ENCODE results near the gene RABGAP1L. TPM values are rescaled to one million over a fixed set of nuclear protein-coding genes. Genes with fewer than 3 reads are reported as not detected.
"Not testable (repeated sequence)": the region's sequence is repeated elsewhere in the genome, so short reads cannot be mapped to it uniquely, and the experiment has no call there.

Gene RABGAP1L
- total RNA-seq, 2 donors from 2014 or later = 37.9 to 59.8 TPM

DNA sequence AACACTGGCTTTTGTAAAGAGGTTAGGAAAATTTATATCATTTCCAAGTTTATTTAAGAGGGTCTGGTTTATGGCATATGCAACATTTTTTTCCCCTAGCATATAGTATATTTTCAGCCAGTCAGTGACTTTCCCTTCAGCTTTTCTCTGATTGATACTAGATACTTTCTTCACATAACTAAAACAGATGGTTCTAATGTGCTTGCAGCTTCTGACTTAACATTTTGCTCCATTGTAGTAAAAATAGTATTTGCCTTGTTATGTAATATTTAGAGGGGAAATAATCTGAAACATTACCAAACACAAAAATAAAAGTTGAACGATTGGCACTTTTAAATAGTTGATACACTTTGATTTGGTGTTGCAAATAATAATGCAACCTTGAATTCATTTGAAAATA lies 480.1 kb downstream of the RABGAP1L start:
- Histone ChIP-seq H3K4me3 (no peak overlapping the region), H3K9me3 (no peaks in the 10 kb centered on the region), H3K27ac (no peak overlapping the region), H3K27me3 (replicated peaks; ENCODE audit: insufficient read depth) (no peaks in the 10 kb centered on the region), H3K4me1 (ENCODE audit: control insufficient read depth in 1 of 2, low read depth in 2 of 2) (no peaks in the 10 kb centered on the region), H3K36me3 (peaks cover 2% of the 10 kb centered on the region)
- no peak for ATAC-seq (ENCODE audit: insufficient number of reproducible peaks, low FRiP score, low read depth)
- DNase-seq (ENCODE audit: low spot score) = no peak
- TF ChIP-seq, protein P1, sequence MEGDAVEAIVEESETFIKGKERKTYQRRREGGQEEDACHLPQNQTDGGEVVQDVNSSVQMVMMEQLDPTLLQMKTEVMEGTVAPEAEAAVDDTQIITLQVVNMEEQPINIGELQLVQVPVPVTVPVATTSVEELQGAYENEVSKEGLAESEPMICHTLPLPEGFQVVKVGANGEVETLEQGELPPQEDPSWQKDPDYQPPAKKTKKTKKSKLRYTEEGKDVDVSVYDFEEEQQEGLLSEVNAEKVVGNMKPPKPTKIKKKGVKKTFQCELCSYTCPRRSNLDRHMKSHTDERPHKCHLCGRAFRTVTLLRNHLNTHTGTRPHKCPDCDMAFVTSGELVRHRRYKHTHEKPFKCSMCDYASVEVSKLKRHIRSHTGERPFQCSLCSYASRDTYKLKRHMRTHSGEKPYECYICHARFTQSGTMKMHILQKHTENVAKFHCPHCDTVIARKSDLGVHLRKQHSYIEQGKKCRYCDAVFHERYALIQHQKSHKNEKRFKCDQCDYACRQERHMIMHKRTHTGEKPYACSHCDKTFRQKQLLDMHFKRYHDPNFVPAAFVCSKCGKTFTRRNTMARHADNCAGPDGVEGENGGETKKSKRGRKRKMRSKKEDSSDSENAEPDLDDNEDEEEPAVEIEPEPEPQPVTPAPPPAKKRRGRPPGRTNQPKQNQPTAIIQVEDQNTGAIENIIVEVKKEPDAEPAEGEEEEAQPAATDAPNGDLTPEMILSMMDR (IDR thresholded peaks at IDR 0.05) = no peak

DNA sequence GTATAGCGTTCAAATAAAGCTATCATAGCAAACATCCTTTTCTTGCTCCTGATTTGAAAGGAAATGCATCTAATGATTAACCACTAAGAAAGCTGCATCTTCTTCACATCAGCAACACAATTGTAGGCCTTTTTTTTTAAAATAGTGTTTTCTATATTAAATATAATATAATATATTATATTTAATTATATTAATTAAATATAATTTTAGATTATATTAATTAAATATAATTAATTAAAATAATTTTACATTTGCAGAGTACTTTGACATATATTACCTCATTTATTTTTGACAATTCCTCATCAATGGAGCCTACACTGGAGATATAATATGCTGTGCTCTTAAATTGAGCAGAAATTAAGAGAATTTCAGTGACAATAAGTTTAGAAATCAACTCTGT lies 481.5 kb downstream of the RABGAP1L start:
- no peak overlapping the region for H3K4me3 ChIP-seq
- DNase-seq (ENCODE audit: low spot score) (no peak), ATAC-seq (ENCODE audit: insufficient number of reproducible peaks, low FRiP score, low read depth) (no peak)
- H3K27ac ChIP-seq = no peak overlapping the region
- H3K36me3 ChIP-seq = peaks cover 2% of the 10 kb centered on the region
- H3K27me3 ChIP-seq (replicated peaks; ENCODE audit: insufficient read depth) = no peaks in the 10 kb centered on the region
- no peaks in the 10 kb centered on the region for H3K9me3 ChIP-seq
- H3K4me1 ChIP-seq (ENCODE audit: control insufficient read depth in 1 of 2, low read depth in 2 of 2) = no peaks in the 10 kb centered on the region
- TF ChIP-seq, protein P1 (IDR thresholded peaks at IDR 0.05) = no peak

DNA sequence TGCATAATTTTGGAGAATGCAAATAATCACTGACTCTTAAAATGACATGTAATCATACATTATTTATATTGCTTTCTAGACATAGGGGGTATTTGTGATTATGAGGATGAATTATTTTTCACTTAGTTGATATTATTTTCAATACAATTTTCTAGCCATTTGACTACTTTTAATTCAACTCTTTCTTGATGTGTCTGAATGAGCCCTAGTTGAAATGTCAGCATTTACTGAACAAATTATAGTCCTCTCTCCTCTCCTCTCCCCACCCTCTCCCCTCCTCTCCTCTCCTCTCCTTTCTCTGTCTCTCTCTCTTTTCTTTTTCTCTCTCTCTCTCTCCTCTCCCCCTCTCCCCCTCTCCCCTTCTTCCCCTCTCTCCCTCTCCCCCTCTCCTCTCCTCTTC lies 483.1 kb downstream of the RABGAP1L start:
- H3K4me1 ChIP-seq (ENCODE audit: control insufficient read depth in 1 of 2, low read depth in 2 of 2) = no peaks in the 10 kb centered on the region
- no peak overlapping the region for H3K27ac ChIP-seq
- H3K27me3 ChIP-seq (replicated peaks; ENCODE audit: insufficient read depth) = no peaks in the 10 kb centered on the region
- TF ChIP-seq, protein P1 (IDR thresholded peaks at IDR 0.05) = no peak
- no peak for ATAC-seq (ENCODE audit: insufficient number of reproducible peaks, low FRiP score, low read depth)
- H3K4me3 ChIP-seq = no peak overlapping the region
- DNase-seq (ENCODE audit: low spot score) = no peak
- peaks cover 2% of the 10 kb centered on the region for H3K36me3 ChIP-seq
- H3K9me3 ChIP-seq = peaks cover 6% of the 10 kb centered on the region

DNA sequence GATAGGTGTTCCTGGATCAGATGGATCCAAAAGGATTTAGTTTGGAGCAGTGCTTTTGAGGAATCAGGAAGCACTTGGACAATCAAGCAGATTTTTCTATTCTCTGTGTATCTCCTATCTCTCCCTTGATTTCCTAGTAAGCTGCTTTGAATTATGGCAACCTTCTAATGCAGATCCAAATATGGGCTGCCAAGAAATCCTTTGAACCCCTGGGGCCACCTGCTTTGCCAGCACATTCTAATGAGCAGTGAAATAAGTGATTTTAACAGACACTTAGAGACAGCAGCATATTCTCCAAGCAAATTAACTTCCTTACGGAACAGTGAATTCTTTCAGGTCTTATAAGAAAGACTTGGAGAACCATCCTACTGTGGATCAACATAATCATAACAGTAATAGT lies 483.9 kb downstream of the RABGAP1L start:
- no peak overlapping the region for H3K4me3 ChIP-seq
- TF ChIP-seq, protein P1 (IDR thresholded peaks at IDR 0.05) = no peak
- peaks cover 6% of the 10 kb centered on the region for H3K9me3 ChIP-seq
- H3K36me3 ChIP-seq = peaks cover under 1% of the 10 kb centered on the region
- DNase-seq (ENCODE audit: low spot score) (no peak), ATAC-seq (ENCODE audit: insufficient number of reproducible peaks, low FRiP score, low read depth) (no peak)
- no peaks in the 10 kb centered on the region for H3K4me1 ChIP-seq (ENCODE audit: control insufficient read depth in 1 of 2, low read depth in 2 of 2)
- no peak overlapping the region for H3K27ac ChIP-seq
- H3K27me3 ChIP-seq (replicated peaks; ENCODE audit: insufficient read depth) = no peaks in the 10 kb centered on the region

DNA sequence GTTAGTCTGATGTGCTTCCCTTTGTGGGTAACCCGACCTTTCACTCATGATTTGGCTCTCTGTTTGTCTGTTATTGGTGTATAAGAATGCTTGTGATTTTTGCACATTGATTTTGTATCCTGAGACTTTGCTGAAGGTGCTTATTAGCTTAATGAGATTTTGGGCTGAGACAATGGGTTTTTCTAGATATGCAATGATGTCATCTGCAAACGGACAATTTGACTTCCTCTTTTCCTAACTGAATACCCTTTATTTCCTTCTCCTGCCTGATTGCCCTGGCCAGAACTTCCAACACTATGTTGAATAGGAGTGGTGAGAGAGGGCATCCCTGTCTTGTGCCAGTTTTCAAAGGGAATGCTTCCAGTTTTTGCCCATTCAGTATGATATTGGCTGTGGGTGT lies 490.3 kb downstream of the RABGAP1L start:
- DNase-seq (ENCODE audit: low spot score); H3K4me3 ChIP-seq; H3K4me1 ChIP-seq (ENCODE audit: control insufficient read depth in 1 of 2, low read depth in 2 of 2); ATAC-seq (ENCODE audit: insufficient number of reproducible peaks, low FRiP score, low read depth); H3K27ac ChIP-seq; H3K27me3 ChIP-seq (replicated peaks; ENCODE audit: insufficient read depth); H3K36me3 ChIP-seq; H3K9me3 ChIP-seq: not testable (repeated sequence)

DNA sequence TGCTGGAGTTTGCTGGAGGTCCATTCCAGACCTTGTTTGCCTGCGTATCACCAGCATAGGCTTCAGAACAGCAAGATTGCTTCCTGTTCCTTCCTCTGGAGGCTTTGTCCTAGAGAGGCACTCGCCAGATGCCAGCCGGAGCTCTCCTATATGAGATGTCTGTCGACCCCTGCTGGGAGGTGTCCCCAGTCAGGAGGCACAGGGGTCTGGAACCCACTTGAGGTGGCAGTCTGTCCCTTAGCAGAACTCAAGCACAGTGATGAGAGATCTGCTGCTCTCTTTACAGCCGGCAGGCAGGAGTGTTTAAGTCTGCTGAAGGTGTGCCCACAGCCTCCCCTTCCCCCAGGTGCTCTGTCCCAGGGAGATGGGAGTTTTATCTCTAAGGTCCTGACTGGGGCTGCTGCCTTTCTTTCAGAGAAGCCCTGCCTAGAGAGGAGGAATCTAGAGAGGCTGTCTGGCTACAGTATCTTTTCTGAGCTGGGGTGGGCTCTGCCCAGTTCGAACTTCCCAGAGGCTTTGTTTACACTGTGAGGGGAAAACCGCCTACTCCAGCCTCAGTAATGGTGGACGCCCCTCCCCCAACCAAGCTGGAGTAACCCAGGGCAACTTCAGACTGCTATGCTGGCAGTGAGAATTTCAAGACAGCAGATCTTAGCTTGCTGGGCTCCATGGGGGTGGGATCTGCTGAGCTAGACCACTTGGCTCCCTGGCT lies 493.4 kb downstream of the RABGAP1L start:
- no peaks in the 10 kb centered on the region for H3K36me3 ChIP-seq
- no peak overlapping the region for H3K4me3 ChIP-seq
- H3K27me3 ChIP-seq (replicated peaks; ENCODE audit: insufficient read depth) = no peaks in the 10 kb centered on the region
- DNase-seq (ENCODE audit: low spot score) (no peak), ATAC-seq (ENCODE audit: insufficient number of reproducible peaks, low FRiP score, low read depth) (no peak)
- H3K9me3 ChIP-seq = peaks cover 2% of the 10 kb centered on the region
- no peaks in the 10 kb centered on the region for H3K4me1 ChIP-seq (ENCODE audit: control insufficient read depth in 1 of 2, low read depth in 2 of 2)
- no peak overlapping the region for H3K27ac ChIP-seq
- TF ChIP-seq, protein P1 (IDR thresholded peaks at IDR 0.05) = no peak

All from thoracic aorta (tissue), 2 donors.